ENCODE results near the gene GMDS.
"Not testable (repeated sequence)": the region's sequence is repeated elsewhere in the genome, so short reads cannot be mapped to it uniquely, and the experiment has no call there.

The GMDS gene

DNA sequence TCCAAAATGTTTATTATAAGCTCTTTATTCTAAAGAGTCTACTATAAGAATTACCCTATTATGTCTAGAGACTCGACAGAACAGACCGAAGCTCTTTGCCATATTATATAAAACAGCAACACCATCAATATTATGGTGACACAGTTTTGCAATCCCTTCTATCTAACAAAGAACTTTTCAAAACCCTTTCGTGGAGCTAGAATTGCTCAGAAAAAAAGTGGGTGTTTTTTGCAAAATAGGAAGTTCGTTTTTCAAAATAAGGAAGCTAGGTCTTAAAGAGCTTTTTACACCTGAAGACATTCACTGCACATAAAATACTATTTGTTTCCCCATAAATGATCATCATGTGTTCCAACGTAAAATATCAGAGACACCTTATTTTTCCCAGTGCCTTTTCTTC, 395.7 kb downstream of the GMDS start:
- DNase-seq (ENCODE audit: insufficient read length, low spot score): no peak
- no peak for FAIRE-seq

DNA sequence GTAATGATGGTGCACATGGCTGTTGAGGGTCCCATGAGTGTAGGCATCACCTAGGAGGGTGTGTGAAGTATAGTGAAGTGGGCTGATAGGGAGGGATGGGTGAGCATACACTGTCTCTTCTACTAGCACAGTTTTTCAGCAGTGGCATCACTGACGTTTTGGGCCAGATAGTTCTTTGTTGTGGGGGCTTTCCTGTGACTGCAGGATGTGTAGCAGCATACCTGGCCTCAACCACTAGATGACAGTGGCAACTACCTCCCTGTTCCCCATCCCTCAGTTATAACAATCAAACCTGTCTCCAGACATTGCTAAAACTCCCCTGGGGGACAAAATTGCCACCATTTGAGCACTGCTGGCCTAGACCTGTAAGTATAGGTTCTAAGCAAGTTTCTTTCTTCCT, 396.7 kb downstream of the GMDS start:
- no peak for DNase-seq (ENCODE audit: insufficient read length, low spot score)
- FAIRE-seq: no peak

DNA sequence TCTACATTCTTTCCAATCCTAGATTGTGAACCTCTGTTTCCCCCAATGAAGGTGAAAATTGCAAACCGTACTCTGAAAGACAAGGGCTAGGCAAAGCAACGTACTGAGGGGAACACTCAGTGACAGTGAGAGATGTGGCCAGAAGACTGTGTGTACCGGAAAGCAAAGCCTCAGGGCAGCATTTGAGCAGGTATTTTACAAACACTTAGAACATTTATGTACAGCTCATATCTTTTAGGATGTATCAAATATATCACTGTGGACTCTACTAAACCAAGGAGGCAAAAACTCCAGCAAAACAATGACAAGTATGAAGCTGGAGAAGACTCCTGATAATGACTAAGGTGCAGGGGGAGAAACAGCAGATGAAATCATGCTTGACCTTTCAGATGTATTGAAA, 398.8 kb downstream of the GMDS start:
- DNase-seq (ENCODE audit: insufficient read length, low spot score): no peak
- FAIRE-seq: no peak

DNA sequence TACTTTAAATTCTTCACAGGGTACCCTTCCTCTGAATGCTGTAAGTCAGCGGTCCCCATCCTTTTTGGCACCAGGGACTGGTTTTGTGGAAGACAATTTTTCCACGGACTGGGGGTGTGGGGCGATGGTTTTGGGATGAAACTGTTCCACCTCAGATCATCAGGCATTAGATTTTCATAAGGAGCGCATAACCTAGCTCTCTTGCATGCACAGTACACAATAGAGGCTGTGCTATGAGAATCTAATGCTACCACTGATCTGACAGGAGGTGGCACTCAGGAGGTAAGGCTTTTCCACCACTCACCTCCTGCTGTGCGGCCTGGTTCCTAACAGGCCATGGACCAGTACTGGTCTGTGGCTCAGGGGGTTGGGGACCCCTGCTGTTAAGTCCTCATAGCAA, 399.9 kb downstream of the GMDS start:
- DNase-seq (ENCODE audit: insufficient read length, low spot score); FAIRE-seq: not testable (repeated sequence)

DNA sequence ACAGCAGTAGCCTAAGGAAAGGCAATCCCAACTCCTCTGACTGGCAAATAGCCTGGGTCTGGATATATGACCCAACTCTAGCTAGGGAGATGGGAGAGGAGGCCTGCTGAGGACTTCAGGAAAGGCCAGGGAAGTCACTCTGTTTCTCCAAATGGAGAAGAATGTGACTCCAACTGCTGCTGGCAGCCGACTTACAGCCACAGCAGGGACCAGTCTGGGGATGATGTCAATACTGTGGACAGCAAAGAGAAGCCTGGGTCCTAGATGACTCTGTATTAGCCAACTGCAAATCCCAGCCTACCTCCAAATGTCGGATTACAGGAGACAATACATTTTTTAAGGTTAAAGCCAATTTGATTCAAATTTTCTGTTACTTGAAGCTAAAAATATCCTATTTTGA, 403.1 kb downstream of the GMDS start:
- DNase-seq (ENCODE audit: insufficient read length, low spot score) (no peak), FAIRE-seq (no peak)

DNA sequence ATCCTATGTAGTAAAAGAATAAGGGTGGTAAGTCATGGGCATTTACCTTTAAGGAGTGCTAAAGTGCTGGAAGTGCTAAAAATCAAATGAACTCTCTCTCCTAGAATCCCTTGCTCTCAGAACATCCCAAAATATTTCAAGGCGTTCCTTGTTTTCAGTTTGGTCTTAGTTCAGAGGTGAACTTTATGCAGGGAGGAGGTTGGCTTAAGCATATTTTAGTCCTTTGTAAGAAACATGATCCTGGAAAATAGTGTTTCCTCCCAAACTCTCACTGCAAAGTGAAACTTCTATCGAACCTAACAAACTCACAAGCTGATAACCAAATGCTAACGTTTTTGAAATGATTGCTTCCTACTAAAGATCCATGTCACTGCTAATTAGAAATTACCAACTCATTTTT, 404.3 kb downstream of the GMDS start:
- FAIRE-seq (no peak), DNase-seq (ENCODE audit: insufficient read length, low spot score) (no peak)

DNA sequence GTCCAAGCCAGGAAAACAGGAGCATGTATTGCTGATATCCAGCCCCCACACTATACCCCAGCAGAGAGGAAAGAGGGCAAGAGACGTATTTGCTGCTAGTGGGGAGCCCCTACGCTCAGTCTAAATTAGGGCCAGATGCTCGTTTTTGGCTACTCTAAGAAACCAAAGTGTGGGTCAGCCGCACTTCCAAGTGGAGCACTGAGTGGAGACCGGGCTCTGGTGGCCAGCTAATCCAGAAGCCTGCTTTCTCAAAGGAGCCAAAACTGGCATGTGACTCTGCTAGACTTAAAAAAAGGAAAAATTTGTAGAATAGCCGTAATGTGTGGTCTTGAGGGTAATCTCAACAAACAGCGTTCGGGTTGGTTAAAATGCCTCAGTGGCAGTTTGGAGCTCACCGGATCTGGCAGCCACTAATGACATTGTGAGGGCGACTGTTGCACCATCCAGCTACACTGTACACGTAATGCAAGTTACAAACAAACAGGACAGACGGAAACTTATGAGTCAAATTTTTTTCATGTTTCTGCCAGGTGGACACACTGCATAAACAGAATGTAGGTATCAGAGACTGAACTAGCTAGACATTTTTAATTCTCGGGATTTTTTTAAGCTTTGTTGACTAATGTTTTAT, 404.8 kb downstream of the GMDS start:
- DNase-seq (ENCODE audit: insufficient read length, low spot score): no peak
- FAIRE-seq: no peak

DNA sequence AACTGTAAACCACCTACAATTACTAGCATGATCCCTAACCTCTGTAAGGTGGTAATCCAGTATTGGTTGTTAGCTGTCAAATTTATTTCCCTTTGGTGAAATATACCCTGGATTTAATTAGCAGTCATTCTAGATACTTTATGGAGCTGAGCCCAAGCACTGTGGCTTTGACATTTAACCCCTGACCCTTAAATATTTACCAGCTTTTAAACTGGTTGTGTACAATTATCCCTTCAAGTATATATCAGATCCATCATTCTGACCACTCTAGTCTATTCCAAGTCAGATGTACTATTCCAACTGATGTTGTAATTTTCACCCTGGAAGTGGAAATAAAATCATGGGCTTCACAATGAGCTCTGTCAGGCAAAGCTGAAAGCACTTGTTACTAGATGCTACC, 406.0 kb downstream of the GMDS start:
- DNase-seq (ENCODE audit: insufficient read length, low spot score) (no peak), FAIRE-seq (no peak)

DNA sequence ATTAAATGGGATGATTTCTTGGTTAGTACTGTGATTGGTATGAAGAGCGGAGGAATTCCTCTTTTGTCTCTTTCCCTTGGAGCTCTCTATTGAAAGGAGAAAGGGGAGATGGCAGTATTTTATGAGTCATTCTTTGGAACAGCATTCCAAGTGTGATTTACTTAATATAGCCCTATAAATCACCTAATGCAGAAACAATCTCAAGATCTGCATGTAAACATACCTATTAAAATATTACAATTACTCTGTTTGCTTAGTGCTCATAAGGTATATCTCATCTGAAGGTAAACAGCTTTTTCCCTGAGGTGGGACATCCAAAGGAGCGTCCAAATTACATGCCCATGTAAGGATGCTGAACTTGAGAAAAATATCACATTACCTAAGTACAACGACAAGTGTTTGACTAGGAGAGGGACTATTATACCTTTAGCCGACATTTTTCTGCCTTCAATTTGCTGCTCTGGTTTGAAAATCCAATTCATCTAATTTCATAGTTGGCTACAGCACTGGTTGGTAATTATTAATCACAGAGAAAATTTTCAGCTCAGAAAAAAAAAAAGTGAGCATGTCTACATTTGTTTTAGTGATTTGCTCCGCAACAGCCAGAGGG, 406.7 kb downstream of the GMDS start:
- FAIRE-seq (no peak), DNase-seq (ENCODE audit: insufficient read length, low spot score) (peak; percentile 55)

DNA sequence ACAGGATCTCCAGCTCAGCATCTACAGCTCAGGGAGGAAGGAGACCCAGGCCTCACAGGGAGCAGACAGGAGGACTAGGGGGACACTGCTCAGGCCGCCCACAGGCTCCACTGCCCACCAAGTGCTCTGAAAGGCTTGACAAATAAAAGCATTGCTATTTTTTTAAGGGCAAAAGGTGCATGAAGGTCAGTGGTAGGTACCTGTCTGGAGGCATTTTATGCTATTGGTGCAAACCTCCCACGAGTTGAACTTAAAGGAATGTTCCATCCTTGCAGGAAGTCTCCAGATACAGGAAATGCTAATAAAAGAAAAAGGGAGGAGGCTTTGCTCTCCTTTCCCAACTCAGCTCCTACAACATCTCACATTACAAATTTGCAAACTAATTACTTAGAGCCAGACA, 407.6 kb downstream of the GMDS start:
- DNase-seq (ENCODE audit: insufficient read length, low spot score): no peak
- FAIRE-seq: no peak

DNA sequence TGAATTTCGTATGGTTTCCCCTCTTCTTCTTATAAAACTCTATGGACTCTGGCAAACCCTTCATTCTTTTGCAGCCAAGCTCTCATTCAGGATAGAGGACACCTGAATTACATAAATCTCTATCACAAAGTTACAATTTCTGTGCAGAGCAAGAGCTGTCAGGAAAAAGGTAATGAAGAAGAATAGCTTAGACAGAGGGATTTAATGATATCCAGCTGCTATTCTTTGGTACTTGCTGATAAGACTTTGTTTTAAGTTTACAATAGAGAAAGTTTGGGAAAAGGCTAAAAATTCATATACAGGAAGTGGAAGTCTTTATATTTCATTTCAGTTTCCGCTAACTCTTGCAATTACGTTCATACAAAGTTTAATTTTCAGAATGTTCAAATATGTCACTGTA, 408.7 kb downstream of the GMDS start:
- no peak for FAIRE-seq
- no peak for DNase-seq (ENCODE audit: insufficient read length, low spot score)

DNA sequence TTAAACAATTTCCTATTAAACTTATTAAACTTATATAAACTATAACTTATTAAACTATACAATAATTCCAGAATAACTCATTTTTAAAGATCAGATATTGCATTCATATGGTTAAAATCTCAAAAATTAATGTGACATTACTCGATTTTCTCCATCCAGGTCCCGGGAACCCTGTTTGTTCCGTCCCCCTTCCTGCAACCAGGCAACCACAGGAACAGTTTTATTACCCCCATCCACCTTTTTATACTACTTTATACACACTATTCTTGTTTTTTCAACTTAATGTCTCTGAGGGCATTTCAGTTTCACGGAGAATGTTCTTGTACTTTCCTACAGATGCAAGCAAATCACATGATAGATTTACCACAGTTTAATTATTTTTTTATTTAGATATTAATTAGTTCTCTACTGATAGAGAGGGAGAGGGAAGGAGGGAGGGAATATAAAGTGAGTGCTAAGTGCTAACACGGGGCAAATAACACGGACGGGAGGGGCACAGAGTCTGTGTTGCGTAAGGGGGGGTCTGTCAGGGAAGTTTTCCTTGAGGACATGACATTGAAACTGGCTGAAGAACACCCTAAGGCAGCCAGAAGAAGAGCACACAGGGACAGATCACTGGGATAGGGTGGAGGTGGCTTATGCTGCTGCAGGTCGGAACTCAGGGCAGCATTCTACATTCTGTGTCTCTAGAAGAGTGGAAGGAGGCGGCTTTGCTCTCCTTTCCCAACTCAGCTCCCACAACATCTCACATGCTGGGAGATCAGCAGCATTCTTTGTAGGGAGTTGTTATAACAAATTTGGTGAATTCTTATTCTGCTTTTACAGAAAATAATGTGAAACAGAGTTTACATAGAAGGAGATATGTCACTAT, 410.5 kb downstream of the GMDS start:
- DNase-seq (ENCODE audit: insufficient read length, low spot score) (no peak), FAIRE-seq (no peak)

DNA sequence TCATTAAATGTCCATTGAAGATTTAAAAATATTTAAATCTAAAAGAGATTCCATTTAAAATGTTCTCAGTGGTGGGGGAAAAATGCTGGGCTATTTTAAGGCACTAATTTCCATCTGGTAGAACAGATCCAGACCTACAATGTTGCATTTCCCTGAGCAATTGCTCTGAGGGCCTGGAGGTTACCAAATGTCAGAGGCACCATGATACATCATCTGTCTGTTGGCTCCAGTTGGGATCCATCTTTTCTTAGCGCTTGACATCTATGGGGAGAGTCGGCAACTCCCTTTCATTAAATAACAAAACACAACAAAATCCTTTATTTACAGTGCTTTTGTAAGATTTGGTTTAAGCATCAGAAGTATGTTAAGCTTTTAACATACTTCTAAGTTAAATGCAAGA, 411.2 kb downstream of the GMDS start:
- DNase-seq (ENCODE audit: insufficient read length, low spot score): no peak
- FAIRE-seq: no peak

DNA sequence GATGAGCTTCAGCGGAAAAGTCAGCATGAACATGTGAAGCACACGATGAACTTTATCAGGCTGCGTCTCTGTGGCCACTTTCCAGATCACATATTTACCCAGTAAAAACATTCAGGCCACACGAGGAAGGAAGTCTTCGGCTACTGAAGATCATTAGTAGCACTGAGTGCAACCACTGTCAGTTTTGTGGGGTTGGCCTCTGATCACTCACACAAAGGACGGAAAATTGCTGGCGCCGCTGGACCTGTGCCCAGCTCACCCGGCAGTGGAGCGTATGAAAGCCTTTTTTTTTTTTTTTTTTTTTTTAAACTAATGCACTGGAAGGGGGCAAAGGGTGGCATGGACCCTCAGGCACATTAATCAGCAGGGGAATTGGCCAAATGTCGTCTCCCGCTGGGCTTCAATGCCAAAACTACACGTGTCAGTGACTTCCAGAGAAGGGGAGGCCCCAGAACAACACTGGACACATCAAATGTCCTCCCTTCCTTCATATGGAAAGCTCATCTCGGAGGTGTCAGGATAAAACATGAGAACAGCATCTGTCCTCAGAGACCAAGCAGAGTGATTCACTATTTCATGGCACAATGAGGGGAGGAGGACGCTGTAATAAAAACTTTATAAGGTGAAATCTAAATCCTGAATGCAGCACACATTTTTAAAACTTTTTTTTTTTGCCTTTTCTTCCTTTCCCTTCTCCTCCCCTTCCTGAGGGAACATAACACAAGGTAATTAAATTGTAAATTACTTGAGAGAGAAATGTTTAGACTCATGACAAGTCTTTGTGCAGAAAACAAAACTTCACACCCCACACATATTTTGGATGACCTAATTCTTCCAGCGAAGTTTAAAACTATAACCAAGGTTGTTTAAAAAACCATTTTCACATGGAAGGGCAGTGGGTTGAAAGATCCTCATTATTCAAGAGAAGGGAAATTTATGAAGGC, 412.3 kb downstream of the GMDS start:
- DNase-seq (ENCODE audit: insufficient read length, low spot score): no peak
- no peak for FAIRE-seq

DNA sequence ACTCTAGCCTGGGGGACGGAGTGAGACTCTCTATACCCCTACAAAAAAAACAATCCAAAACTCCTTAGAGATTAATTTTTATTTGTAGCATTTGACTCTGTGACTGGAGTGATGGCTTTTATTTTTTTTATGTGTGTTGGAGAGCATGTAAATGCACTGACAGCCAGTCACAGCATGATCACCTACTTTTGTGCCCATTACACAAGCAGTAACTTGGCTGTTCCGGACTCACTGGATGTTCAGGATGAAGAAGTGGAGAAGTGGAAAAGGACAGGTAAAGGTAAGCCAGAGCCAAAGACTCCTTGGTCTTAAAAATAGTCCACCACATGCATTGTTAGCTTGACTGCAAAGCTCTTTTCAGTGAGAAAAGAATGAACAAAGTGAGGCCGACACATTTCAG, 413.0 kb downstream of the GMDS start:
- no peak for DNase-seq (ENCODE audit: insufficient read length, low spot score)
- FAIRE-seq: no peak

DNA sequence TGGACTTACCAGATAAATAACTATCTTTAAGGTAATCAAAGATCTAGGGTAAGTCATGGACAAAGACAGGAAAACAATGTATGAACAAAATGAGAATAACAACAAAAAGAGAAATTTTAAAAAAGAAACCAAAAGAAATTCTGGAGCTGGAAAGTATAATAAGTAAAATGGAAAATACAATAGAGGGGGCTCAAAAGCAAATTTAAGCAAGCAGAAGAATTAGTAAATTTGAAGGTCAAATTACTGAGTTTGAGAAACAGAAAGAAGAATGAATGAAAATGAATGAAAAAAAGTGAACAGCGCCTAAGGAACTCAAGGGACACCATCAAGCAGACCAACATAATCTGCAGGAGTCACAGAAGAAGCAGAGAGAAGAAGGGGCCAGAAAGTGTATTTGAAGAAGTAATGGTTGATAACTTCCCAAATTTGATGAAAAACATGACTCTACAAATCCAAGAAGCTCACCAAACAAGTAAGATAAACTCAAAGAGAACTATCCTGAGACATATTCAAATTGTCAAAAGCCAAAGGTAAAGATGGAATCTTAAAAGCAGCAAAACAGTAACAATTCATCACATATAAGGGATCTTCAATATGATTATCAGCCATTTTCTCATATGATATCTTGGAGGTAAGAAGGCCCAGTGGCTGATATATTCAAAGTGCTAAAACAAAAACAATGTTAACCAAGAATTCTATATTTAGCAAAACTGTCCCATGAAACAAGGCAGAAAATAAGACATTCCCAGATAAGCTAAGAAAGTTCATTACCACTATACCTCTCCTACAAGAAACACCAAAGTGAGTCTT, 417.2 kb downstream of the GMDS start:
- DNase-seq (ENCODE audit: insufficient read length, low spot score): no peak
- no peak for FAIRE-seq

DNA sequence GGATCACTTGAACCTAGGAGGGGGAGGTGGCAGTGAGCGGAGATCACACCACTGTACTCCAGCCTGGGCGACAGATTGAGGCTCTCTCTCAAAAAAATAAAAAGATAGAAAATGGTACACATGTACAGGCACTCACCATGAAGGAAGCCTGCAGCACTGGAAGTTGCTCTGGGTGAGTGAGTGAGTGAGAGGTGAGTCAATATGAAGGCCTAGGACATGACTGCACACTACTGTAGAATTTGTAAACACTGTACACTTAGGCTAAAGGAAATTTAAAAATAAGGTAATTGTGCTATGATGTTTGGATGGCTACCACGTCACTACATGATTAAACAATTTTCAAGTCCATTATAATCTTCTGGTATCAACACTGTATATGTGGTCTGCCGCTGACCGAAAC, 419.5 kb downstream of the GMDS start:
- DNase-seq (ENCODE audit: insufficient read length, low spot score): no peak
- no peak for FAIRE-seq

DNA sequence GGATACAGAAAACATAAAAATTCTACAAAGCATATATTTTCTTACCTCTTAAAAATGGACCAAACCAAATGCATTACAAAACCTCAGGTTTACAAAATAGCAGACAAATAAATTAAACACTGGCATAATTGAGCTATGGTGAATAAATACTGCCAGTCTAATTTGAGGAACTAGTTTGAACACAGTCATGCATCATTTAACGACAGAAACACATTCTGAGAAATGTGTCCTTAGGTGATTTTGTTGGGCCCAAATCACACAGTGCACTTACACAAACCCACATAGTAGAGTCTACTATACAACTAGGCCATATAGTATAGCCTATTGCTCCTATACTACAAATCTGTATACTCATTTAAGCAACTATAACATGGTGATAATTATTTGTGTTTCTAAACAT, 420.1 kb downstream of the GMDS start:
- FAIRE-seq (no peak), DNase-seq (ENCODE audit: insufficient read length, low spot score) (no peak)

DNA sequence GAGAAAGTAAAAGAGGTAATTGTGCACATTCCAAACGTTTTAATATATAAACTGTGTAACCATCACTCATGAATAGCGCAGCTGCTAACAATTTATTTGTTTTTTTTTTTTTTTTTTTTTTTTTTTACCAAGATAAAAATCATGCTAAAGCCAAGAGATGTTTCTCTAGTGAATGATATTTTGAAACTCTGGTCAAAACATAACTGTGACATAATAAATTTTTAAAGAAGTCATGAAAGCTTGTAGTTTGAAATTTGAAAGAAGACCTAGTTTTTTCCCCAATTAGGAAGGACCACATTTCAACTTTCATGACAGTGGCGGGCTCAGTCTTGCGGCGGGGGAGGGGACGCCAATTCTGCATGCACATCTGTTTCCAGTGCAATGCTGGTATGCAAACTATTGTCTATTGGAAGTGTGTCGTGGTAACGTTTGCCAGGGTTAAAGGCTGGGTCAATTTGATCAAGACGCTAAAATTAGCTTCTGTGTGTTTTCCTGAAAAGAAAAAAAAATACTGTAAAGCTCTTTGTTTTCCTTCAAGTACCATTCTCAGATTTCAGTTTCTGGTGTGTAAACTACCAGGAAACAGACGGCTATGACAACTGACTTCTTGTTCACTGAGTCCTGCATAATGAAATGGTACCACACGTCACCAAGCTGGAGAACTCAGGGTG, 423.8 kb downstream of the GMDS start:
- FAIRE-seq (no peak), DNase-seq (ENCODE audit: insufficient read length, low spot score) (no peak)

DNA sequence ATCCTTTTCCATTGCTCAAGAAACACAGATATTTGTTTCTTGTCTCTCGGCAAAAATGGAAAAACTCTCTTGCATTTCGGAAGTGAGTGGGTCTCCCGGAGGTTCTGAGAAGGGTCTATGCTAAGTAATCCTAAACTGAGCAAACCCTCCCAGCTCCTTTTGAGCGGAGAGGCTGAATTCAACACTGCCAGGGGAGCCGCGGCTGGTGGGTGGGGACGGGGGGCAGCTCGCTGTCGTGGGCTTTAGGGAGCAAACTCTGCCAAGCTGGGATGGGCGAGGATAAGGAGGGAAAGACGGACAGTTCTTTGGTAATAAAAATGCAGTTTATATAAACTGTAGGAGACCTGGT, 424.3 kb downstream of the GMDS start:
- no peak for FAIRE-seq
- no peak for DNase-seq (ENCODE audit: insufficient read length, low spot score)

Data from HTR-8/SVneo (cell line).